HCT116 (cell line): Measurements from ENCODE around the gene POLE. TPM values are rescaled to one million over a fixed set of nuclear protein-coding genes. Genes with fewer than 3 reads are reported as not detected.

Experiments
- ATAC-seq: fragments of 200-7000 bp; cut with Tn5 transposase; 2 replicates; pipeline ENCODE4 v1.9.1; 2020; ENCODE audit warnings: mild to moderate bottlenecking, moderate library complexity
- BruUV-seq: library from RNA; stranded (reverse); fragments of 400-500 nt; replicated peaks from 2 replicates; lab custom pipeline; 2021; lab: Mats Ljungman, UMichigan
- CTCF ChIA-PET: fragments of 300-600 bp; sonication (Branson Sonifier 250); formaldehyde crosslinking; loops from one replicate; lab custom pipeline; 2021; ENCODE audit warnings: antibody characterized with exemption; lab: Charles Lee
- POLR2A ChIA-PET: fragments of 300-600, 350-600 bp; sonication (Branson Sonifier 250); formaldehyde crosslinking; loops from one replicate; lab custom pipeline; 2021; ENCODE audit warnings: antibody characterized with exemption; lab: Charles Lee
- RAD21 ChIA-PET, 2 experiments: fragments of 300-600 bp; sonication (Branson Sonifier 250); formaldehyde crosslinking; loops; one replicate each; lab custom pipeline; 2023; ENCODE audit warnings: low total read pairs in 2 of 2; ENCODE audit not compliant: uncharacterized antibody in 2 of 2, unreplicated experiment in 2 of 2, low non-redundant PET in 1 of 2; lab: Charles Lee
- DNase-seq: peaks from one replicate; pipeline ENCODE4 v3.0.0-alpha.2; 2010; ENCODE audit warnings: low read depth, low spot score
- H2AFZ ChIP-seq: fragments of 200-600 bp; shearing (Covaris generic), sonication (generic); 2 replicates; pipeline ENCODE4 v1.6.1; 2017; ENCODE audit warnings: low read depth, mixed run types, mixed read lengths, antibody characterized with exemption, low read length; ENCODE audit not compliant: poor library complexity, severe bottlenecking
- H3K27ac ChIP-seq: 2 replicates; pipeline ENCODE4 v1.5.1; 2012; ENCODE audit warnings: low read depth, low read length
- H3K27me3 ChIP-seq: fragments of 200-600 bp; sonication (generic); 2 replicates; pipeline ENCODE4 v1.6.1; 2016; ENCODE audit warnings: mixed run types, low read length, mixed read lengths; ENCODE audit not compliant: insufficient read depth
- H3K36me3 ChIP-seq, 2 experiments: fragments of 200-500 bp in 1 of 2; fragments of 200-600 bp in 1 of 2; sonication (Bioruptor generic) in 1 of 2; sonication (generic) in 1 of 2; 2 replicates each; pipeline versions ENCODE4 v1.5.1 to v1.6.1; 2014 to 2016; ENCODE audit warnings: low read length in 2 of 2, inconsistent platforms in 1 of 2, mixed read lengths in 1 of 2, mixed run types in 1 of 2; ENCODE audit not compliant: insufficient read depth in 2 of 2, control insufficient read depth in 1 of 2
- H3K4me1 ChIP-seq, 2 experiments: fragments of 200-600 bp in 1 of 2; sonication (generic) in 1 of 2; 2 replicates each; pipeline versions ENCODE4 v1.5.1 to v1.6.1; 2012 to 2017; ENCODE audit warnings: low read length in 2 of 2, inconsistent platforms in 1 of 2, mild to moderate bottlenecking in 1 of 2, mixed read lengths in 1 of 2, mixed run types in 1 of 2, moderate library complexity in 1 of 2; ENCODE audit not compliant: insufficient read depth in 2 of 2, control insufficient read depth in 1 of 2
- H3K4me2 ChIP-seq: fragments of 200-600 bp; sonication (generic); 2 replicates; pipeline ENCODE4 v1.6.1; 2017; ENCODE audit warnings: mixed run types, low read length, mixed read lengths
- H3K4me3 ChIP-seq, 2 experiments: fragments of 200-600 bp in 1 of 2; sonication (generic) in 1 of 2; replicated peaks in 1 of 2; 2 replicates each; pipeline ENCODE4 v1.5.1; 2011 to 2016; ENCODE audit warnings: low read length in 2 of 2, control low read depth in 1 of 2, low read depth in 1 of 2, mild to moderate bottlenecking in 1 of 2, mixed read lengths in 1 of 2, mixed run types in 1 of 2
- H3K79me2 ChIP-seq: fragments of 200-600 bp; sonication (generic); 2 replicates; pipeline ENCODE4 v1.6.1; 2017; ENCODE audit warnings: mild to moderate bottlenecking, mixed run types, low read length, moderate library complexity, mixed read lengths; ENCODE audit not compliant: insufficient read depth
- H3K9ac ChIP-seq: fragments of 200-600 bp; sonication (generic); 2 replicates; pipeline ENCODE4 v1.6.1; 2016; ENCODE audit warnings: low read length, mixed read lengths
- H3K9me2 ChIP-seq: fragments of 200-600 bp; sonication (generic), shearing (Covaris generic); 2 replicates; pipeline ENCODE4 v1.6.1; 2017; ENCODE audit warnings: mixed run types, mild to moderate bottlenecking, moderate library complexity; ENCODE audit not compliant: insufficient read depth
- H3K9me3 ChIP-seq, 2 experiments: fragments of 200-500 bp in 1 of 2; fragments of 200-600 bp in 1 of 2; sonication (Bioruptor generic) in 1 of 2; sonication (generic) in 1 of 2; 2 replicates each; pipeline ENCODE4 v1.6.1; 2014 to 2017; ENCODE audit warnings: low read length in 2 of 2, mixed read lengths in 2 of 2, inconsistent platforms in 1 of 2, low read depth in 1 of 2, mild to moderate bottlenecking in 1 of 2, mixed run types in 1 of 2, moderate library complexity in 1 of 2; ENCODE audit not compliant: control insufficient read depth in 1 of 2, insufficient read depth in 1 of 2
- H4K20me1 ChIP-seq: fragments of 200-600 bp; sonication (generic), shearing (Covaris generic); 2 replicates; pipeline ENCODE4 v1.6.1; 2017; ENCODE audit warnings: mixed run types, mild to moderate bottlenecking, moderate library complexity; ENCODE audit not compliant: insufficient read depth
- ATF3 ChIP-seq: IDR thresholded peaks from 2 replicates; pipeline ENCODE4 v1.6.1; 2012
- CBX3 ChIP-seq: IDR thresholded peaks from 2 replicates; pipeline ENCODE4 v1.6.1; 2012; ENCODE audit warnings: low read depth
- CEBPB ChIP-seq: IDR thresholded peaks from 2 replicates; pipeline ENCODE4 v1.6.1; 2012; ENCODE audit warnings: low read depth
- CTCF ChIP-seq, 3 experiments: fragments of 200-600 bp in 1 of 3; sonication (generic) in 1 of 3; IDR thresholded peaks in 2 of 3; conservative IDR thresholded peaks in 1 of 3; 2 replicates each; pipeline ENCODE4 v1.5.1; 2012 to 2017; ENCODE audit warnings: low read depth in 2 of 3, low read length in 2 of 3, antibody characterized with exemption in 1 of 3, borderline replicate concordance in 1 of 3, control low read depth in 1 of 3, mild to moderate bottlenecking in 1 of 3, mixed read lengths in 1 of 3, mixed run types in 1 of 3, moderate library complexity in 1 of 3; ENCODE audit not compliant: insufficient read depth in 1 of 3
- ELF1 ChIP-seq: IDR thresholded peaks from 2 replicates; pipeline ENCODE4 v1.6.1; 2012; ENCODE audit warnings: low read depth, borderline replicate concordance
- EZH2phosphoT487 ChIP-seq: fragments of 200-600 bp; IDR thresholded peaks from 2 replicates; pipeline ENCODE4 v1.6.1; 2018; ENCODE audit warnings: antibody characterized with exemption, borderline replicate concordance
- MAX ChIP-seq: IDR thresholded peaks from 2 replicates; pipeline ENCODE4 v1.6.1; 2012
- POLR2A ChIP-seq: IDR thresholded peaks from 2 replicates; pipeline ENCODE4 v1.7.0; 2011; ENCODE audit warnings: borderline replicate concordance; ENCODE audit not compliant: insufficient read depth, insufficient read length; ENCODE audit errors: extremely low read depth
- RAD21 ChIP-seq: IDR thresholded peaks from 2 replicates; pipeline ENCODE4 v1.6.1; 2012; ENCODE audit warnings: low read depth, mild to moderate bottlenecking
- SIN3A ChIP-seq: IDR thresholded peaks from 2 replicates; pipeline ENCODE4 v1.6.1; 2012; ENCODE audit warnings: low read depth
- YY1 ChIP-seq: IDR thresholded peaks from 2 replicates; pipeline ENCODE4 v1.6.1; 2011; ENCODE audit warnings: low read length, low read depth, moderate library complexity, mild to moderate bottlenecking; ENCODE audit not compliant: insufficient replicate concordance; ENCODE audit errors: extremely low read depth
- ZBTB33 ChIP-seq: IDR thresholded peaks from 2 replicates; pipeline ENCODE4 v1.6.1; 2011; ENCODE audit warnings: mild to moderate bottlenecking, low read length, moderate library complexity; ENCODE audit not compliant: insufficient replicate concordance; ENCODE audit errors: extremely low read depth
- intact Hi-C: fragments of 100-400 bp; cut with micrococcal nuclease; formaldehyde crosslinking; loops from 2 replicates; pipeline ENCODE4 v1.10.0; 2022
- total RNA-seq: library from RNA; stranded (reverse); gene quantifications from one replicate; pipeline ENCODE4 v1.2.1, GENCODE V29; 2021; ENCODE audit not compliant: unreplicated experiment

POLE gene
- total RNA-seq, 1 experiment from 2014 or later, result 128 TPM

DNA sequence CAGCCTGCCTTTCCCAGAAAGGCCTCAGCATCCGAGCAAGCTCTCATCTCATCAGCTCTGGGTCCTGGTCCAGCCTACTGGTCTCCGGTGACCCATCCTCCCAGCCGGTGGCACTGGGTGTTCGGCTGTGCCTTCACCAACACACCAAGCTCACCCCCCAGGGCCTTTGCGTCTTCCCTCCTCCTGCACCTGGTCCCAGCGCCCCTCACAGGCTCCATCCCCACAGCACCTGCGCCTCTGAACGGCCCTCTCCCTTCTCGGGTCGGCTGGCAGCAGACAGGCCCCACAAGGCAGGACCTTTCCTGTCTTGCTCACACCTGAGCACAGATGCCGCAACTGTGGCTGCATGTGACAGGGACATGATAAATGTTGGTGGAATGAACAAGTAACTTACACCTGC lies 55.5 kb downstream of the POLE start:
- no peaks in the 10 kb centered on the region for H3K27me3 ChIP-seq
- ChIA-PET RAD21 (no interaction called here), POLR2A (no interaction called here), CTCF (interaction anchor here (0.7 kb wide), 1 partner anchor 17 kb away, joined by 3 read pairs; no protein-coding TSS in a partner anchor)
- H3K9me3 ChIP-seq, result no peaks in the 10 kb centered on the region
- H3K36me3 ChIP-seq, result peaks cover 28 to 55% of the 10 kb centered on the region in 2 experiments
- BruUV-seq, result no TSS peak
- DNase-seq (no peak), ATAC-seq (no peak)
- no peak overlapping the region for H3K4me2 ChIP-seq
- H4K20me1 ChIP-seq, result no peaks in the 10 kb centered on the region
- no peaks in the 10 kb centered on the region for H3K9me2 ChIP-seq
- H3K79me2 ChIP-seq, result no peaks in the 10 kb centered on the region
- H3K9ac ChIP-seq, result no peak overlapping the region
- no peak overlapping the region for H2AFZ ChIP-seq
- H3K4me1 ChIP-seq, result no peaks in the 10 kb centered on the region
- no peak for TF ChIP-seq CBX3
- no peak for TF ChIP-seq ZBTB33
- no peak for TF ChIP-seq EZH2phosphoT487
- no peak for TF ChIP-seq ATF3
- TF ChIP-seq CEBPB, result no peak
- no peak for TF ChIP-seq YY1
- no peak for TF ChIP-seq ELF1
- no peak for TF ChIP-seq SIN3A
- no peak for TF ChIP-seq MAX
- no peak for TF ChIP-seq POLR2A
- TF ChIP-seq CTCF (IDR thresholded peaks at IDR 0.05 in 2 of 3, conservative IDR thresholded peaks at IDR 0.05 in 1 of 3; ENCODE audit: borderline replicate concordance in 1 of 3, insufficient read depth in 1 of 3, low read depth in 2 of 3, low read length in 2 of 3), result no peak
- no peak for TF ChIP-seq RAD21
- intact Hi-C loops, result no loop called here
- H3K4me3 ChIP-seq, result no peak overlapping the region
- no peak overlapping the region for H3K27ac ChIP-seq
